ENCODE results near the gene AGPAT4.
"Not testable (repeated sequence)": the region's sequence is repeated elsewhere in the genome, so short reads cannot be mapped to it uniquely, and the experiment has no call there.

Gene AGPAT4

GRCh38 chr6:161226009-161226964 is 47.6 kb downstream of the AGPAT4 start:
- no peak for DNase-seq

DNA sequence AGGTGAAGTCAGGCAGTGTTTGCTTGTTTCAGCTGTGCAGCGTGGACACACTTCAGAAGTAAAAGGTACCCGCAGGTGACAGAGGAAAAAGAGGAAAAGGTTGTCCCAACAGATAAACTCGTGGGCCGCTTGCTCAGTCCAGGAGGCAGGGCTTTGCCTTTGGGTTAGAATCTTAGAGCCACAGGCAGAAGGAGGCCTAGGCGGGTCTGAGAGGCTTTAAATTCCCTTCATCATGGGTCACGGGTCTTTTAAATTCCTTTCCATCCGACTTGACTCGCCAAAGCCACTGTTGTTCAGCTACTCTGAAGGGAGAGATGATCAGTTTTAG is 48.2 kb downstream of the AGPAT4 start:
- no peak for DNase-seq

GRCh38 chr6:161224951-161225680 is 48.7 kb downstream of the AGPAT4 start:
- not testable (repeated sequence) for DNase-seq

DNA sequence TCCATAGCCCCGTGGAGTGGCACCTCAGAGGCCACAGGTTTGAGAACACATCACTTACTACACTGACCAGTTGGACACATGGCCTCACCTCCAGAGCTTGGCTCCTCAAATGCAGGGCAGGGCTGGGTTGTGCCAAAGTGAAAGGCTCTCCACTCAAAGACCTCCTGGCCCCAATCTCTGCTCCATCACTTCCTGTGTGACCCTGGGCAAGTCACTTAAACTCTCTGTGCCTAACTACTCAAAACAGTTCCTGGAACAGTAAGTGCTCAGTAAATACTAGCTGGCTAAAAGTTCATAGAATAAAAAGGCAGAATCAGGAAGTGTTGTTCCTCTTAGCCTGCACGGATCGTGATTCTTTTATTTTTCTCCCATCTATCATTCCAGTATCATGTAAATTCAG is 50.2 kb downstream of the AGPAT4 start:
- no peak for DNase-seq

DNA sequence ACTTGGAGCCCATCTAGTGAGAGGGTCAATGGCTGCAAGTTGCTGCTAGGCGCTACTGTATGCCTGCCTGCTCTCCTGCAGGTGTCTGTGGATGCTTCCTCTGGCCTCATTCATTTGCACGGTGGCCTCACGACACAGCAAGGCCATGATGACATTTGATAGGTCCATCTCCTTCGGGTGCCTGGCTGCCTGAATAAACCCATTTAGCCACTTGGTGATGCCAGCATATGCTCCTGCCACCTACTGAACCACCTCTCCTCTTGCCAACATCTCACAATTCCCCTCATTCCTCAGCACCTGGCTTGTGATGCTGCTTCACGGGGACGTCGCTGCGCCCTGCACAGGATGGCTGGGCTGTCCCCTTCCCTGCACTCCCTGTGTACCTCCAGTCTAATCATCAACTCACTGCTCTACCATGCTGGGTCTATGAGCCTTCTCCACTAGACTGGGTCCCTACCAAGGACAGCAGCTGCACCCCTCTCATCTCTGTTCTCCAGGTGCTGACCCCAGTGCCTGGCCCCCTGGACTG is 51.1 kb downstream of the AGPAT4 start:
- DNase-seq, result no peak

DNA sequence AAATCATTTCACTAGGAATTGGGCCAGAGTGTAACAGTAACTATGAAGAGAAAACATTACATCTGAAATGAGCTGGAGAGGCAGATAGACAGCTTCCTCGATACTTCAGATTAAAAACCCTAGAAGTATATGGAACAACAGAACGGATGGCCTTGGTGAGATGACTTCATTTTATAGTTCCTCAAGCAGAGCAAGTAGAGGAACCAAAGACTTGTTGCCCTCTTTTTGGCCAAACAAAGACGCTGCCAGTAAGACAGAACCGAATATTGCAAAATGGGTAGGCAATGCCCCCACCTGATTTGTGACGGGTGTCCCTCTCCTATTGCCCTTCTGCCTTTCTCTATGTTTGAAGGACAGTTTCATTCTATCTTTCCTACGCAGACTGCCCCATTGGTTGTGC is 53.5 kb downstream of the AGPAT4 start:
- no peak for DNase-seq

DNA sequence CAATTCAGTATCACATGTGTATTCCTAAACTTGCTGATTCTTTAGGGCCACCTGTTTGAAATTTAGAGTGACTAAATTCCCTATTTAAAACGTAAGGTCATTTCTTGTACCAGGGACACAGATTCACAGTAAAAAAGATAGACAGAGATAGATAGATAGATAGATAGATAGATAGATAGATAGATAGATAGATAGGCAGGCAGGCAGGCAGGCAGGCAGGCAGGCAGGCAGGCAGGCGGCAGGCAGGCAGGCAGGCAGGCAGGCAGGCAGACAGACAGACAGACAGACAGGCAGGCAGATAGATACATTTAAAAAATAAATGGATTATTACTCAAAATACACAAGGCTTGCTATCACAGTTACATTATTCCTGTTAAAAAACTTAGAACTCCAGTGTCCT is 54.2 kb downstream of the AGPAT4 start:
- no peak for DNase-seq

GRCh38 chr6:161218222-161218621 is 55.6 kb downstream of the AGPAT4 start:
- DNase-seq, result no peak

DNA sequence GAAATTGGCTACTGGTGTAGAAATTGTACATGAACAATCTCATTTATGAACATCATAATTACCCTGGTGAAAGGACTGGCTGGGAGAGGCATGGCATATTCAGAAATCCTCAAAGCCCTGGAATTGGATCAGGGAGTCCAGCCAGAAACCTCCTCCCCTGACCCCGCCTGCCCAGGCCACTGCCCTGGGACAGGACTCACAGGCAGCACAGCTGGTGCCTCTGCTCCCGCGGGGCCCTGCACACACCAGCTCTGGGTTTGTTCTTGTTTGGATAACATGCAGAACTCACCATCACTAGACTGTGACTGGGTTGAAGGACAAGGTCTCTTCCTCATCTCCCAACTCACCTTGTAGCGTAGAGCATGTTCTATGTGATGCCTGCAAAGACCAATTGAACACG is 56.2 kb downstream of the AGPAT4 start:
- no peak for DNase-seq

DNA sequence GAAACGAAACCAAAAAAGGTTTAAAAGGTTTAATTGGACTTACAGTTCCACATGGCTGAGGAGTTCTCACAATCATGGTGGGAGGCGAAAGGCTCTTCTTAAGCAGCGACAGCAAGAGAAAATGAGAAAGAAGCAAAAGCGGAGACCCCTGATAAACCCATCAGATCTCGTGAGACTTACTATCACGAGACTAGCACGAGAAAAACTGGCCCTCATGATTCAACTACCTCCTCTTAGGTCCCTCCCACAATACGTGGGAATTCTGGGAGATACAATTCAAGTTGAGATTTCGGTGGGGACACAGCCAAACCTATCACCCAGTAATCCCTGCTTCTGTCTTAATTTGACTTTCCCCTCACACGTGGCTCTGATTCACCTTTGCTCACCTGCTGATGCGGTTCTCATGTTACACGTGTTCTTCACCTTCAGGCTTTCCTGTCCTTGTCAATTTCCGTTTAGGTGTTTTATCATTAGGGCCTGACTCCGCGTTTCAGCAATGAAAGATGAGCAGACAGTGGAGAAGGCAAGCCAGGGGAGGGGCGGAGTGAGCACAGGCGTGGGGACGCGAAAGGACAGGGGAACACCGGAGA is 57.1 kb downstream of the AGPAT4 start:
- no peak for DNase-seq

DNA sequence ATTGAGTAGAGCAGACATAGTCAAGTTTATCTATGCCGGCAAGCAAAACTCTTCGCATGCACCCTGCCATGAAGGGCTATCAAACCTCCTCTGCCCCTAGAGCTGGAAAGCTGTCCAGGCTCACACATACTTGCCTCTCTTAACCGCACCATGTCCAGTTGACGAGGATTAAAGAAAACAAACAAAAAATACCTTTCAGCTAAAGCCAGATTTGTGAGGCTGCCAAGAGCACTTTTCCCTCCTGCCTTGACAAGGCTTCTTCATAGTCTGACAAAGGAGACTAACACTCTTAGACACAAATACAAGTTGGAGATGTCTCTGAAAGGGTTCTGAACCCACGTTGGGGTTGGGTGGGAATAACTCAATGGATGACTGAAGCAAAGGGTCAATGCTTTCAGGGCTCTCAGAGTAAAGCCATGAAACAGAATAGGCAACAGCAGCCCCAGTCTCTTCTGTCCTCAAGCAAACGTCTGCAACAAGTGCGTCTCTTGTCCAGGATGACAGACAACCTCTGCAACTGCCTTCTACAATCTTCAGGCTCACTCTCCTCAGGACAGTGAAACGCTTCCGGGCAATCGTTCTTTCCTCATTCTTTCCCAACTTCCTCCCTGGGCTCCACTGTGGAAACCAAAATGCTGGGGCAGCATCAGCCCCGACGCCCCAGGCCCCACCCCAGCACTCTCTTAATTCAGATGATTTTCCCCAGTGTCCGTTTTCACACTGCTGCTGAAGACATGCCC is 57.8 kb downstream of the AGPAT4 start:
- DNase-seq, result no peak

- no peak for DNase-seq
These were observed 58.7 kb downstream of the AGPAT4 start for GRCh38 chr6:161215193-161215592.

DNA sequence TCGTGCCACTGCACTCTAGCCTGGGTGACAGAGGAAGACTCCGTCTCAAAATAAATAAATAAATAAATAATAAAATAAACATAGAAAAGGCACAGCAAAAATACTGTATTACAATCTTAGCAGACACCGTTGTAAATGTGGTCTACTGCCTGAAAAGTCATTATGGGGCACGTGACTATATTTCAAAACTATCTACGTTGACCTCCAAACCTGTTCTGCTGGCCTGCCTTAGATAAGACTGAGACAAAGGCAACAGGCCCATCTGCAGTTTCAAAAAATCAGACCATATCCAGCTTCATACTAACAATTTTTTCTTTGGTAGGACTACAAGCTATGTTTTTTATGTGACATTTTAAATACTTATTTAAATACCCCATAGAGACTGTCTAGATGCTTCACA is 59.1 kb downstream of the AGPAT4 start:
- DNase-seq, result no peak

DNA sequence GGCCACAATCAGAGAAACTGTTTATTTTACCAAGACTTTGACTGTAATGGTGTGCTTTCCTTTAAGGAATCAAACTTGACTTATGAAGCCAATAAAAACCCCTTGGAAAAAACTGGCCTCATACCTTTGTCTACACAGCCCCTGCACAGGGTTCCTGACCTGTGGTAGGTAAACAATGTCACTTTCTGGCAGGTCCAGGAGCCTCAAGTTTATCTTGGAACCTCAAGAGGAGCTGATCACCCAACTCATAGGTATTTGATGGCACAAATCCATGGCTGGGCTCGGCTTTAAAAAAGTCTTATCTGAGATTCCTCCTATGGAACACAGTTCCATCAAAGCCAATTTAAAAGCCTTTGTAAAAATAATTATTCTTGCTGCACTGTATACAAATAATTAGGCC is 61.0 kb downstream of the AGPAT4 start:
- DNase-seq, result no peak

DNA sequence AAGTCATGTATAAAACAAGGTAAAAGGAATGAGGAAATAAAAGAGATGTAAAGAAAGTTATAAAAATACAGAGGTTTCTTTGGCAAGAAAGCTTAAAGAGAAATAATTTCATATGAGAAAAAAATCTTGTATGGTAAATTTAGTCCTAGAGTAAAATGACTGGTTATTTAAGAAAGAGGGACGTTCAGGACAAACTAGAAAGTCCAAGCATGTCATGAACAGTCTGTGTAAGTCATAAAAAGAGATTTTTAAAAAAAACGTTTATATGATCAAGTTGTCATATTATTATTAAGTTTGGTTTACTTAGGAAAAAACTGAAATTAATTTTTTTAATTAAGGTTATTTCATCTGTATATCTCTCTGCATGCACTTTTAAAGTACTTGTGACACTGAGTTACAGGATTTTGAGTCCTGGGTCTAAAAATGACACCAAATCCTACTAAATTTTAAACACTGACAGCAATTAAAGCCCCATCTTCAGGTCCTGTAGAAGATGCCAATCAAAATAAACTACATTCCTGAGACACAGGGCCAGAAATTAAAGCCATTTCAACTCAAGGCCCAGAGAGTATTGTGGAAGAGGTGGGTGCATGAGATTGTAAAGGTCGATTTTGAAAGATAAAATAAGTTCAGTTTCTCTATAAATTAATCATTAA is 62.4 kb downstream of the AGPAT4 start:
- no peak for DNase-seq

GRCh38 chr6:161210857-161211256 is 63.0 kb downstream of the AGPAT4 start:
- DNase-seq, result no peak

DNA sequence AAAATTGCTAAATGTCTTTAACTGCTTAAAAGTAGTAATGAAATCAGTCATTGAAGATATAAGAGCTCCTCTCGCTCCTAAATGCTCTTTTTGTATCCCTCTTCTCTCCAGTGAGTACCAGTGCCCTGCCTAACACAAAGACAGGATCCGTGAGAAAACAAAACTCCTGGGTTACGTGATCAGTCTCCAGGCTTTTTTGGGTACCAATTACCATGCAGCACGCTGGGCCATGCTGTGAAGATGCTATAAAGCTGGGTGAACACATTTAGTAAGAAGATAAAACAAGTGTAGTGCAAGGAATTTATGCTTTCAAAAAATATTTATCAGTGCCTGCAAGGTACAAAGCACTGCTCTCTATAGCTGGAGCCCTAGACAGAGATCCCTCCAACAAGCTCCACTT is 66.7 kb downstream of the AGPAT4 start:
- no peak for DNase-seq

GRCh38 chr6:161204866-161205557 is 68.8 kb downstream of the AGPAT4 start:
- DNase-seq, result no peak

- DNase-seq, result no peak
These were observed 73.1 kb downstream of the AGPAT4 start for GRCh38 chr6:161200610-161201370.

GRCh38 chr6:161199850-161200249 is 74.0 kb downstream of the AGPAT4 start:
- DNase-seq, result no peak

All from NCI-H2081 treated with DMSO at 0.1 percent for 48 hours (cell line).